HG03196 (cell line): Measurements from ENCODE around the gene SYPL2.
A peak's percentile ranks its signal among the peaks of the same experiment; 100 is the strongest.

ENCODE experiments used
- ATAC-seq: cut with Tn5 transposase; IDR thresholded peaks from one replicate; pipeline ENCODE4 v1.9.1; 2021; ENCODE audit not compliant: unreplicated experiment

SYPL2 gene

DNA sequence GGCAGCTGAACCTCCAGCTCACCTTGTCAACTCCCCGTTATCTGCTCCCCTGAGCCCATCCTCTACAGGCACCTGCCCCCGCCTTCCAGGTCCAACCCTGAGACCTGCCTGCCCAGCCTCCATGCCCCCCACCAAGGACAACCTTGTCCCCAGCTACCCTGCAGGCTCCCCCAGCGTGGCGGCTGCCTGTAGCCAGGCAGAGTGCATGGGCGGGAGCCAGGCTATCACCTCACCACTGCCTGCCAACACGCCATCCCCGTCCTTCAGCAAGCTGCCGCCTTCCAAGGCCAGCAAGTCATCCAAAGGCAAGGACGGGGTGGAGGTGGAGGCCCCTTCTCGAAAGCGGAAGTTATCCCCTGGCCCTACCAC lies 24.6 kb downstream of the SYPL2 start:
- ATAC-seq = no peak

DNA sequence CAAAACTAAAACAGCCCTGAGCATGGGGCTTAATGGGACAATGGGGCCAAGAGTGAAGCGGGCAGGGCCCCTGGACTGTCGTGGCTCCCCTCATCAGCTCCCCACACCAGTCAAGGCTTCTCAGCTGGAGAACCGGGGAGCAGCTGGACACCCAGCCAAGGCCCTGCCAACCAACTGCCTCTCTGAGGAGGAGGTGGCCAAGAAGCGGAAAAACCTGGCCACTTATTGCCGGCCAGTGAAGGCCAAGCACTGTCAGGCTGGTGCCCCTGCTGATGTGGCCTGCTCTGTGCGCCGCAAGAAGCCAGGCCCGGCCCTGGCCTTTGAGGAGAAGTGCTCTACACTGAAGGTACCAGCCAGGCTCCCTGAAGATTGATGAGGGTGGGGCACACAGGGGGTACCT lies 25.0 kb downstream of the SYPL2 start:
- ATAC-seq = no peak

DNA sequence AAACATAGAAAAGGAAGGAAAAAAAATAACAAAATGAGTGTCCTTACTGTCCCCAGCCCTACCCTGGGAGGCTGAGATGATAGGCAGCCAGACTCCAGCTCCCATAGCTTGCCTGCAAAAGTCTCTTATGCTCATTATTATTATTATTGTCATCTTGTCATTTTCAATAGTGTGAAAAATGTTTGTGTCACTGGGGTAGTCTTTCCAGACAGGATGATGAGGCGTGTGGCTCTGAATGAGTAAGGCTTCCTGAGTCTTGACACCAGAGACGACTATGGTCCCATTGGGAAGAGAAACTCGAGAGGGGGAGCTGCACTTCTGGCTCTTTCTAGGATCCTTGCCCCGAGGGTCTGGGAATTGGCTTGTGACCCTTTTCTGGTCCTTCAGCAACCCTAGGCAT lies 26.4 kb downstream of the SYPL2 start:
- no peak for ATAC-seq

DNA sequence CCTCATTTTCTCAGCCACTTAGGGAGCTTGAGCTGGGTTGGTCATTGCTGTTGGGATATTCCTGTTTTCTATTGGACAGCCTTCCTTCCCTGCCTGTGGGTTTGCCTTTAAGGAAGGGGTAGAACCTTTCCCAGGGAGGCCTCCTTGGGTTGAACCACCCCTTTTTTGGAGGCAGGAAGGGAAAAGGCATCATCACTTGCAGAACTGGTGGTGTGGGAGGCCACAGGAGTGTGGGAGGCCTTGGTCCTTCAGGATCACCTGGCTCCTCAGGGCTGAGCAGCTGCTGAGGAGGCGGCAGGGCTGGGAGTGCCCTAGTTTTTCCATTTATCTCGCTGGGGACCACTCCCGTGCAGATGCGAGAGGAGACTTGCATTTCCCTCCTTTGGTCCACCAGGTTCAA lies 26.9 kb downstream of the SYPL2 start:
- ATAC-seq = no peak

DNA sequence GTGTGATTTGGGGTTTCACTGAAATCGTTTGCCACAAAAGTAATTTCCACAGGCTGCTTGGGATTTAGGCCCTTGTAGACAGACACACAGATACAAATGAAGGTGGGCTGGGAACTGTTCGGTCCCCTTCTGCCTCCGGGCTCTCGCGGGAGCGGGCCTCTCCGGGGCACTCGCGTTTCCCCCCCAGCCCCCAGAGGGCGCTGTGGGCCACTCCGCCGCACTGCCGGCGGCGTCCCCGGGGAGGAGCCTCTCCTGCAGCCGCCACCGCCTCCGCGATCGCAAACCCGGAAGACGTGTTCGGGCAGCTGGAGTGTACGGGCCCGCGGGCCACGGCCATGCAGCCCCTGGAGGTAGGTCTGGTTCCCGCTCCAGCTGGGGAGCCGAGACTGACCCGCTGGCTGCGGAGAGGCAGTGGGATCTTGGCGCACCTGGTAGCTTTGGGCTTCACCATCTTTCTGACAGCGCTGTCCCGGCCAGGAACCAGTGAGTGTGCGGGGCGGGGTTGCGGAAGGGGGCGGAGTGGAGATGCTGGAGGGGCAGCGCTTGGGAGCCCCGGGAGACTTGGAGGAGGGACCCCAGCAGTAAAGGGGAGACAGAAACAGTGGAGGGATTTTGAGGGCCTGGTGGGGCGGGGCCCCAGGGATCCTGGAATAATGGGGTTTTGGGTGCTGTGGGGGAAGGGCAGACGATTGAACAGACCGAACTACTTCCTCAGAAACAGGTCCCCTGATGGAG lies 27.6 kb downstream of the SYPL2 start, which contains the start of gene CYB561D1:
Gene CYB561D1 (plus strand): TSS at position 290 of the 735 bp plus-strand sequence. CDS start 46 bp downstream, at position 336.
- peak; percentile 80 for ATAC-seq

DNA sequence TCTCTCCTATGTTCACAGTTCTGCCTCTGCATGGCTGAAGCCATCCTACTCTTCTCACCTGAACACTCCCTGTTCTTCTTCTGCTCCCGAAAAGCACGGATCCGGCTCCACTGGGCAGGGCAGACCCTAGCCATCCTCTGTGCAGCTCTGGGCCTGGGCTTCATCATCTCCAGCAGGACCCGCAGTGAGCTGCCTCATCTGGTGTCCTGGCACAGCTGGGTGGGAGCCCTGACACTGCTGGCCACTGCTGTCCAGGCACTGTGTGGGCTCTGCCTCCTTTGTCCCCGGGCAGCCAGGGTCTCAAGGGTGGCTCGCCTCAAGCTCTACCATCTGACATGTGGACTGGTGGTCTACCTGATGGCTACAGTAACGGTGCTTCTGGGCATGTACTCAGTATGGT lies 29.4 kb downstream of the SYPL2 start:
- no peak for ATAC-seq

DNA sequence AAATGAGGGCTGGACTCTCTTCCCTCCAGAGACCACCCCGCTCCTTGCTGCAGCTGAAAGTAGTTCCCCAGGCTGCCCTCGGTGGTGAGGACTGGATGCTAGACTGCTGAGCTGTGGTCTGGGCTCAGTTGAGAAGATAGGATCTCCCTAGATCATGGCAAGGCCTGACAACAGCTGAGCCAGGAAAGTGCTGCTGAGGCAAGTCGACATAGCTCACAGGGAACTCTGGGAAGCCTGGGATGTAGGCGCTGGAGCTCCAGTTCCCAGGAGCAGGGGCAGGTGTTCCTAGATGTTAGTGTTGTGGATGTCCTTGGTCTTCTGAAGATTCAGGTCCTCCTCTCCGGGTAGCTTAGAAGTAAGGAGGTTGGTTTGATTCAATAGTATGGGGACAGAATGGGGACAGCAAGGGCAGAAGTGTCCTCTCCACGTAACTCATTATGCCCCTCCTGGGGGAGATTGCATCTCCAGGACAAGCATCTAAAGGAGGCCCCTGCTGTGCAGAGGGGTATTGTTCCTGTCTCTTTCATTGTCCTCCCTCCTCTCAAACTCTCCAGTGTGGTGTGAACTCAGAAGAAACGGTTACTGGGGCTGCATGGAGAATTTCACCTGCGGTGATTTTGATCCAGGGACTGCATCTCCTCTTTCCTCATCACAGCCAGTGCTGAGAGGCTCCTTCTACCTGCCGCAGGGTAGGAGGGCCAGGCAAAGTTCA lies 31.3 kb downstream of the SYPL2 start:
- ATAC-seq = no peak

DNA sequence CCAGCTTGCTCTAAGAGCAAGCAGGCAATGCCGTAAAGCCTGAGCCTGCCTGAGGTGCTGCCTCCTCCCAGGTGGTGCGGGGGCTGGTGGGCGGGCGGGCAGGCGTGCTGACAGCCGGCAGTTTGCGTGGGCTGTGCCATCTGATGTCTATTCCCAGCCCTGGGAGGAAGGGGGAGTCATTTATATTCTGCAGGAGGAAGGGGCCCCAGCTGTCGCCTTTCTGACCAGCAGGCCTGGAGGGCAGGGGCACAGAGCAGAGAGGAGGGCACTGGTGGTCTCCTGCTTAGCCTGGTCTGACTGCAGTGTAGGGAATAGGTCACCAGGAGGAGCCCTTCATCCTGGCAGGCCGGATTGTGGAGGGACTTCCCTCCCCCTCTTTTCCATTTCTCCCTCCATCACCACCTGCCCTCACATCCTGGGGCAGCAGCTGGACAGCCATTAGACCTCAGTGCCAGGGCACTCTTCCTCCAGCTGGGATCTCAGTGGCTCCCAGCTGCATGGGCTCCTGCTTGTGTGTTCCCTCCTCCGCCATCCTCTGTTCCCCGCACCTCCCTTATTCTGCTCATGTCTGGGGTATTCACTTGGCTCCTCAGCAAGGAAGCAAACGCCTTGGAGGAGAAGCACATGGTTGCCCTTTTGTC lies 31.9 kb downstream of the SYPL2 start:
- no peak for ATAC-seq

DNA sequence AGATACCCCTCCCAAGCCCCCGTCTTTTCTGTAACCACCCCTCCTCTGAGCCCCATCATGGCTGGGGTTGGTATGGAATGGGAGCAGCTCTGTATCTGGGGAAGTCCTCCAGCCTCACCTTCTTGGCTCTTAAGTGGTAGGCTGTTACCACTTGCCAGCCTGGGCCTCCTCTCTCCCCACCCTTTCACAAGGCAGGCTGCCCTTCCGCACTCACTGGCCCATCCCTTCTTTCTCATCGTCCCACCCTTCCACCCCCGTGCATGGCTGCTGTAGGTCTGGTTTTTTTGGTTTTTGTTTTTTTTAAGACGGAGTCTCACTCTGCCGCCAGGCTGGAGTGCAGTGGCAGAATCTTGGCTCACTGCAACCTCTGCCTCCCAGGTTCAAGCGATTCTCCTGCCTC lies 32.7 kb downstream of the SYPL2 start:
- no peak for ATAC-seq

DNA sequence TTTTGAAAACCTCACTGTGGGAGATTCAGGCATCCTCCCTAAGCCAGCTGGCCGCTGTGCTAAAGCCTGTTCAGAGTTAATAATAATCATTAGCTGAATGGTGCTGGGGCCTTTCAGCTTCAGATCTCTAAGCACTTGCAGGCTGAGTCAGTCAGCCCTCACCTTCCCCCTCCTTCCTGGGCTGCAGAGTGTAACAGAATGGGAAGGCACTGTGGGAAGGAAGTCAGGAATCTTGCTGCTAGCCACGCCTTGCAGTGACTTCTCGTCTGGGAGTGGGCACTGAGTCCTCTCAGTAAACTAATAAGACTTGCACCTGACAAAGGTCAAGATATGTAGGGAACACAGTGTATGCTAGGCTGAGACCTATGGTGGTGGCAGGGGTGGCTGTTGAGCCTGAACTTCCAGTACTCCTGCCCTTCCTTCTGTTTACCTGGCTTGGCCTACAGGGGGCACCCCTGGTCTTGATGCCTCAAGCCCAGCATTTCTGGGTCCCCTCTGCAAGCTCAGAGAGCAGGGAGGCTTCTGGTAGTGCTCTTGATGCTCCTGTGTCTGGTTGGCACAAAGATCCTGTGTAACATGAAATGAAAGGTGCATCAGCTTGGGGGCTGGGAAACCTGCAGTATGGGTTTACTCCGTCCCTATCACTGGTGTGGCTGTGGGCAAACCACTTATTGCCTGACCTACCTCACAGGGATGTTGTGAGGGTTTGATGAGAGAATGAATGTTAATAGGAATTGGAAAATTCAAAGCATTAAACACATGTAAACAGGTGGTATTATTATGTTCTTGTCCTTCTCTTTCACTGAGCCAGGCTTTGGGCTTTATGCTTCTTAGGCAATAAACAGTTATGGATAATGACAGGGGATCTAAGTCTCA lies 33.6 kb downstream of the SYPL2 start:
- ATAC-seq = no peak

DNA sequence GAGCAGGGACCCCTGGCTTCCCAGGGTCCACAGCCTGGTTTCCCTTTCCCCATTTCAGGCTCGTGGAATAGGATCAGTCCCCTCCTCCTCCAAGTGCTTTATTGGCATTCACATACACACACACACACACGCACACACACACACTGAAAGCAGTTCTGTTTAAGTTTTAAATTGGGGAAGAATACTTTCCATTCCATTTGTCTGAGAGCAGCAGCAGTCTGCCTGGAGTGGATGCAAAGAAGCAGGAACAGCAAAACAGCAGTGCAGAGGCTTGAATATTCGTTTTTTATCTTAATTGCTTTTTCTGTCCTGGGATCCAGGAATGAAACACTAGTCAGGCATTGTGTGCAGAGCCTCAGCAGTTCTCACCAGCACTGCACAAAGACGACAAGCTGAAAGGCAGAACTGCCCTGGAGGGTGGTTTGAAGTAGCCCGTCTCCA lies 34.6 kb downstream of the SYPL2 start:
- no peak for ATAC-seq

DNA sequence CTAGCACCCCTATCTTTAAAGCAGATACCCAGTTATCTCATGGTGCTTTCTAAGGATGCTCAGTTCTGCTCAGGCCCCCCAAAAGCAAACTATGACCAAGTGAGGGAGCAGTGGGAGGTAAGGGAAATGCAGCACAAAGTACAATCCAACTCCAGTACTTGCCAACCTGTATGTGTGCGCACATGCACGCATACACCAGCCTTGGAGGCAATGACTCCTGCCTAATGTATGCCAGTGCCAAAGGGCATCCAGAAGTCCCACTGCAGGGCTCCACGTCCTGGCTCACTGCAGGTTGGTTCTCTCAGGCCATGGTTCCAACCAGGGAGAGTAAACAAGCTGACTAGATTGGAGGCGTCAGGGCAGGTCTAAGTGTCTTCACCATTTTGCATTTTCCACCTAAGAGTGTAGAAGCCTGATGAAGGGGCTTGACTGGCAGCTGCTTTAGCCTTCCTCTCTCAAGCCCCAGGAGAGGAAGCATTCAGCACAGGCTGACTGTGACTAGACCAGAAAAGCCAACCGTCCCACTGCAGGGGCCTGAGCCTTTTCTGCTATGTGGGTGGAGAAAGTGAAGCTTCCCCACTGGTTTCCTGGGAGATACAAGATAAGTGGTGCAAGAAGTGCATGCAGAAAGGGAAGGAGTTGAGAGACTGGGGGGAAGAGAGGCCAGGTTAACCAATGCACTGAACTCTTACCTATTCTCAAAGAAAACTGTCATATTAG lies 35.5 kb downstream of the SYPL2 start:
- no peak for ATAC-seq

DNA sequence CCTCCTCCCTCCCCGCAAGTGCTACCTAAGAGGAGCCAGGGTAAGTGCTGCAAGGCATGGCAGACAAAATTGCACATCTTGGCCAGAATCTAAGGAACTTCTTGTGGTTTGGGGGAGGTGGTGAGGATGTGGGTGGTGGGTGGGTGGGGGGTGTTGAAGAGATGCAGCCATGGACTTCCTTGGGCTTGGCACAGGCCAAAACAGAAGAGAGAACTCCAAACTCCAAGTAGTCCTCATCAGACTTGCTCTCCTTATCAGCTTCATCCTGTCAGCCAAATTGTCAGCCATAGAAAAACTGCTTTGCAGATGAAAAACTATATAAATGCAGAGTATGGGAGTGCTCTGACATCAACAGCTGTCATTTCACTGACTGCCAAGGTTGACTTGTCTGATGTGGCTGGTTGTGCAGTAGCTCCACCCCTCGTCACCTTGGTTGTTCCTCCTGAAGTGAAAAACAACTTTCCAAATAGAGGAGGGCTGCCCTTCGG lies 36.1 kb downstream of the SYPL2 start:
- ATAC-seq = no peak

DNA sequence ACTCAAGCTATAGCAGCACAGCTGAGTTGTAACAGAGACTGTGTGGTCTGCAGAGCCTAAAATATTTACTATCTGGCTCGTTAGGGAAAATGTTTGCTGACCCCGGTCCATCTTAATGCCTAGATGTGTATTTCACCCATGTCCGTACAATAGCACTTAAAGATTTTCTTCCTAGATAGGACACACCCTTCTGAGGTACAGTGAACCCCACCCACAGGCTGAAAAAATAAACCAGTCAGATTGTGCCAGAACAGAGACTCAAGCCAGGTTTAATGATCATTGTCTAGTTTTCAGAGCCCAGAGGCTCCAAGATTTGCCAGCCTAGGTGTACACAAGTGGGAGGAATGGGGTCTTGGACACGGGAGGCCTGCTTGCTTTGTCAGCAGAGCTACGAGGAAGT lies 37.6 kb downstream of the SYPL2 start:
- no peak for ATAC-seq

DNA sequence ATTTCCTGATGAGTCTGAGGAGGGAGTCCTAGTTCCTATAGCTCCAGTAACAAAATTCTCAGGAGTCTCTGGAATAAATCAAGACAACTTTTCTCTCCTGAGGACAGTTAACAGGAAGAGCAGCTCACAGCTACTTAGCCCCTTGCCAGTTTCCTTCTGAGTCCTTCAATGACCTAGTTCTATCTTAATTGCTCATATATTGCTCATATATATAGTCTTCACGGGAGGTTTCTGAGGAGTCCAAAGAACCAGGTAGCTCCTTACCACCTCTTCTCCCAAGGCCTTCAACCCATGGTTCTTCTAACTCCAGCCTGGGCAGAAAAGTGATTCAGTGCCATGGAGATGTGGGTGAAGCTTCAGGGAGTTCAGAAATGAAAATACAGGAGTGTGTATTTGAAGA lies 38.6 kb downstream of the SYPL2 start:
- ATAC-seq = no peak

DNA sequence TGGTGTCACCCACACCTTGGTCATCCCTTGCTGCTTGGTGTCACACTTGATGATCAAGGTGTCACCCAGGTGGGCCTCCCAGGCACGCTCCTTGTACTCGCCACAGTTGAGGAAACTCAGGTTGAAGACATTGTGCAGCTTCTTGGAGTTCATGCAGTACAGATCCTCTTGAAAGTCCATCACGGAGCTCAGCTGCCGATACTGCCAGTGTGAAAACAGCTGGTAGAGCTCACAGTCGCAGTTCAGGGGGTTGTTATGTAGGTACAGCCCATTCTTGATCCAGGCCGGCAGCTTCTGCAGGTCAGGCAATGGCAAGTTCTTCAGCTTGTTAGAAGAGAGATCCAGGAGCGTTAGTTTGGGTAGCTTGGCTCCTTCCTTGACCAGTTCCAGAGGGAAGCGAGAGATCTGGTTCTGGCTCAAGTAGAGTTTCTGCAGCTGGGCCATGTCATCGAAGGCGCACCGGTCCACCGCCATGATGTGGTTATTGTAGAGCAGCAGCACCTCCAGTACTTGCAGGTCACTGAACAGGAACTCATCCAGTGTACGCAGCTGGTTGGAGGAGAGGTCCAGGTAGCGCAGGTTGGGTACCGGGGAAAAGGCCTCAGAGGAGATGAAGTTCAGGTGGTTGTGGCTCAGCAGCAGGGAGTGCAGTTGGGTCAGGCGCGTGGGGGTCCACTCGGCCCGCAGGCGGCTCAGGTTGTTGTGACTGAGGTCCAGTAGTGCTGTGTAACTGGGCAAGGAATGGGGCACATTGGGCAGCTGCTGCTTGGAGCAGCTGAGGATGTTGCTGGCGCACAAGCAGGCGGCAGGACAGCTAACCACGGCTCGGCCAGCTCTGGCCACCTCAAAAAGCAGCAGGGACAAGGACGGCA lies 41.9 kb downstream of the SYPL2 start:
- ATAC-seq = no peak

DNA sequence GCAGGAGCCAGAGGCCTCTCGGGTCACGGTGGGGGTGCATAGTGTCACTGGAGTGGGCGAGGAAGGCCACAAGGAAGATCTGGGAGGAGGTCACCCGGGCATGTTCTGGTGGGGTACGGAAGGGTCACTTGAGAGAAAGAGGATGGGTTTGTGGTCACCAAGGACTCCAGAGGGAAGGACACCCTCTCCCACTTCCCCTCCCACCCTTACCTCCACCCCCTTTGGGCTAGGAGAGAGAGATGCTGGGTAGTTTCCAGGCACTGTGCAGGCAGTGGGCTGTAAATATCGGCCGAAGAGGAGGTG lies 42.5 kb downstream of the SYPL2 start:
- no peak for ATAC-seq

DNA sequence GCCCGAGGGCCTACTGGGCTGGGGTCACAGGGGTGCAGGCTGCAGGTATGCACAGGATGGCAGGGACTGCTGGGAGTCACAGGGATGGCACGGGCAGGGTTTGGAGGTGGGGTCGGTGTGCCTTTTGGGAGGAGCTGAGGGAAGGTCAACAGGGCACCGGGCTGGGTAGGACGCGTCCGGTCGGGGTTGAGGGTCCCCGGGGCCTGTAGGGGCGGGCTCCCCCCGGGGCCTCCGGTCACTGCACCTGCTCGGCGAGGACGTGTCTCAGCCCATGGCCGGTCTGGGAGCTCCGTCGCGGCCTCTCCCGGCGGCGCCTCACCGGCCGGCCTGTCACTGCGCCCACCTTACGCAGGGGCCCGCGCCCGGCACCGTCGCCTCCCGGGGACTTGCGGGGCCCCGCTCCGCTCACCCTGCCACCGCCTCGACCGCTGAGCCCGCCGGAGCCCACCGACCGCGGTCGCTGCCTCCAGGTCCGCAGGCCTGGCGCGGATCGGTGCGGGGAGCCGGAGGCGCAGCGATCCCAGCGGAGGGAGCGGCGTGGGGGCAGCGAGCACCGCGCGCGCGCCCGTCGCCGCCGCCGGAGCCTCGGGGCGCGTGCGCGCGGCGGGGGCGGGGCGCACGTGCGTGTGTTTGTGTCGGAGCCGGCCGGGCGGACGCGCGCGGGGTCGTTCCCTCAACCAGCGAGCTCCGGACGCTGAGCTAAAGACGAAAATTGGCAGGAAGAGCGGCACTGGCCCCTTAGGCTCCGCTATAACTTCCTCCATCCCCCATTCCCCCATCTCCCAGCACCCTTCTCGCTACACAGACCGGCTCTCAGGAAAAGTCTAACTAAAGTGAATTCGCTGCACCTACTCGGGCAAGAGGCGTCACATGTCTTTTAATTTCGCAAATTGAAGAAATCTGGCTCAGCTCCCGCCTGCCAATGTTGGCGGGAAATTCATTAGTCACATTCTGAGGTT lies 43.1 kb downstream of the SYPL2 start, which contains the start of gene AMIGO1:
Gene AMIGO1 (minus strand): TSS at position 552 of the 959 bp plus-strand sequence. CDS start 815 bp downstream, outside the sequence.
- ATAC-seq = no peak
